Trophoblast cell (in vitro differentiated cells and primary cell): ENCODE measurements around the gene GGA3.

Experiments used
- DNase-seq, 2 donors: peaks; one replicate each; pipeline ENCODE4 v3.0.0-alpha.2; 2016
- H2AFZ ChIP-seq: 2 replicates; pipeline ENCODE4 v1.6.1; 2013; ENCODE audit warnings: low read length, moderate library complexity, mild to moderate bottlenecking; ENCODE audit not compliant: insufficient read depth, poor library complexity
- H2AK5ac ChIP-seq: 2 replicates; pipeline ENCODE4 v1.6.1; 2013; ENCODE audit warnings: mild to moderate bottlenecking, low read length
- H2BK120ac ChIP-seq: 2 replicates; pipeline ENCODE4 v1.6.1; 2013; ENCODE audit warnings: low read length, mild to moderate bottlenecking, moderate library complexity; ENCODE audit not compliant: insufficient read depth, poor library complexity
- H2BK12ac ChIP-seq: 2 replicates; pipeline ENCODE4 v1.6.1; 2013; ENCODE audit warnings: mild to moderate bottlenecking, low read length, moderate library complexity
- H2BK5ac ChIP-seq: 2 replicates; pipeline ENCODE4 v1.6.1; 2013; ENCODE audit warnings: low read length, low read depth, moderate library complexity, mild to moderate bottlenecking; ENCODE audit not compliant: poor library complexity
- H3K14ac ChIP-seq: 2 replicates; pipeline ENCODE4 v1.6.1; 2013; ENCODE audit warnings: mild to moderate bottlenecking, low read length
- H3K18ac ChIP-seq: 2 replicates; pipeline ENCODE4 v1.6.1; 2013; ENCODE audit warnings: mild to moderate bottlenecking, low read length
- H3K23ac ChIP-seq: 2 replicates; pipeline ENCODE4 v1.6.1; 2013; ENCODE audit warnings: low read length
- H3K27ac ChIP-seq: 2 replicates; pipeline ENCODE4 v1.5.1; 2013; ENCODE audit warnings: low read depth, mild to moderate bottlenecking, inconsistent platforms, low read length, moderate library complexity
- H3K27me3 ChIP-seq: 2 replicates; pipeline ENCODE4 v1.6.1; 2013; ENCODE audit warnings: inconsistent platforms, mild to moderate bottlenecking, low read length, moderate library complexity; ENCODE audit not compliant: insufficient read depth
- H3K36me3 ChIP-seq, 2 experiments: 1 replicate in 1 of 2; 2 replicates in 1 of 2; pipeline ENCODE4 v1.6.1; 2013; ENCODE audit warnings: low read length in 2 of 2, mild to moderate bottlenecking in 2 of 2, moderate library complexity in 1 of 2; ENCODE audit not compliant: insufficient read depth in 2 of 2, control insufficient read depth in 1 of 2
- H3K4ac ChIP-seq: 2 replicates; pipeline ENCODE4 v1.6.1; 2013; ENCODE audit warnings: low read depth, mild to moderate bottlenecking, low read length, moderate library complexity
- H3K4me1 ChIP-seq, 2 experiments: 1 replicate in 1 of 2; 2 replicates in 1 of 2; pipeline ENCODE4 v1.6.1; 2013; ENCODE audit warnings: low read length in 2 of 2, mild to moderate bottlenecking in 2 of 2, moderate library complexity in 1 of 2; ENCODE audit not compliant: insufficient read depth in 2 of 2, control insufficient read depth in 1 of 2
- H3K4me2 ChIP-seq: 2 replicates; pipeline ENCODE4 v1.6.1; 2013; ENCODE audit warnings: inconsistent platforms, mild to moderate bottlenecking, low read length, moderate library complexity
- H3K4me3 ChIP-seq: 2 replicates; pipeline ENCODE4 v1.5.1; 2013; ENCODE audit warnings: mild to moderate bottlenecking, low read depth, low read length, inconsistent platforms
- H3K79me1 ChIP-seq: one replicate; pipeline ENCODE4 v1.6.1; 2013; ENCODE audit warnings: low read length
- H3K79me2 ChIP-seq: 2 replicates; pipeline ENCODE4 v1.6.1; 2013; ENCODE audit warnings: low read length, mild to moderate bottlenecking; ENCODE audit not compliant: control insufficient read depth, insufficient read depth, poor library complexity
- H3K9ac ChIP-seq: 2 replicates; pipeline ENCODE4 v1.6.1; 2013; ENCODE audit warnings: mild to moderate bottlenecking, low read length
- H3K9me3 ChIP-seq: 2 replicates; pipeline ENCODE4 v1.6.1; 2013; ENCODE audit warnings: low read depth, mild to moderate bottlenecking, control low read depth, inconsistent platforms, low read length; ENCODE audit not compliant: insufficient read depth
- H4K12ac ChIP-seq: 2 replicates; pipeline ENCODE4 v1.6.1; 2013; ENCODE audit warnings: low read depth, mild to moderate bottlenecking, low read length, moderate library complexity
- H4K8ac ChIP-seq: 2 replicates; pipeline ENCODE4 v1.6.1; 2013; ENCODE audit warnings: low read depth, mild to moderate bottlenecking, low read length, moderate library complexity
- H4K91ac ChIP-seq: one replicate; pipeline ENCODE4 v1.6.1; 2013; ENCODE audit warnings: low read depth, mild to moderate bottlenecking, low read length, moderate library complexity
- WGBS: extraction: QIAGEN DNeasy Blood & Tissue Kit; methylation state at CpG from one replicate; pipeline ENCODE4 v1.1.7; 2013; ENCODE audit warnings: missing lambda C conversion rate; ENCODE audit not compliant: insufficient read length, insufficient coverage; ENCODE audit errors: extremely low coverage; 5-methylcytosine and 5-hydroxymethylcytosine counted together

Gene GGA3

DNA sequence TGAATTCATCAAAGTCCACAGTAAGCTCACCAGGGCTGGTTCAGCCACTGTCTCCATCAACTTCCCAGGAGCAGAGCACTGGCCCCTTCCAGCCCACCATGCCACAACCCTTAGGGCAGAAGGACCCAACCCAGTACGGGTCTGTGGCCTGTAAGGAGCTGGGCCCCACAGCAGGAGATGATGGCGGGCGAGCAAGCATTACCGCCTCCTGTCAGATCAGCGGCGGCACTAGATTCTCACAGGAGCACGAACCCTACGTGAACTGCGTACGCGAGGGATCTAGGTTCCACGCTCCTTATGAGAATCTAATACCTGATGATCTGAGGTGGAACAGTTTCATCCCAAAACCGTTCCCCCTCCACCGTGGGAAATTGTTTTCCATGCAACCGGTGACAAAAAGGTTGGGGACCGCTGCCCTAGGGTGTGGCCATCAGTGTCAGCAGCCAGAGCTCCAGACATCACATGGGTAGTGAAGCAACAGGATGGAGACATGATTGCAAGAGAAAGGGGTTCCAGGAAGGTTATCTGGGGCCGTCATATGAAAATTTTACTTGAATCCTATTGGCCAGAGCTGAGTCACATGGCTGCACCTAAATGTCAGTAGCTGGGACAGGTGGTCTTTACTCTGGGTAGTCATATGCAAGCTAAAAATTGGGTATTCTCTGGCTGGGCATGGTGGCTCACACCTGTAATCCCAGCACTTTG, 40.2 kb upstream of the GGA3 start:
- Histone ChIP-seq H3K27me3 (no peaks in the 10 kb centered on the region), H3K23ac (no peak overlapping the region), H3K14ac (no peak overlapping the region), H2AFZ (no peak overlapping the region), H3K4me1 (no peaks in the 10 kb centered on the region), H2BK5ac (no peak overlapping the region), H3K4me3 (no peak overlapping the region), H3K4me2 (no peak overlapping the region), H3K18ac (no peak overlapping the region), H3K36me3 (no peaks in the 10 kb centered on the region), H4K91ac (no peak overlapping the region), H3K9ac (no peak overlapping the region), H3K27ac (no peak overlapping the region), H4K12ac (no peak overlapping the region), H3K9me3 (no peaks in the 10 kb centered on the region), H3K79me1 (no peaks in the 10 kb centered on the region), H3K4ac (no peak overlapping the region), H4K8ac (no peak overlapping the region), H3K79me2 (no peaks in the 10 kb centered on the region), H2BK12ac (no peak overlapping the region), H2AK5ac (no peak overlapping the region), H2BK120ac (no peak overlapping the region)
- WGBS: no CpG with 5 or more reads among the region's 17 CpGs
- no peak for DNase-seq

GRCh38 chr17:75301049-75301448, 39.6 kb upstream of the GGA3 start:
- H3K9me3 ChIP-seq: no peaks in the 10 kb centered on the region
- H4K8ac ChIP-seq: no peak overlapping the region
- H3K79me2 ChIP-seq: no peaks in the 10 kb centered on the region
- no peak overlapping the region for H3K4me2 ChIP-seq
- H2AFZ ChIP-seq: no peak overlapping the region
- no peak overlapping the region for H3K9ac ChIP-seq
- WGBS: no CpG with 5 or more reads among the region's 9 CpGs
- DNase-seq: no peak
- no peaks in the 10 kb centered on the region for H3K79me1 ChIP-seq
- H3K4me1 ChIP-seq: no peaks in the 10 kb centered on the region
- H4K91ac ChIP-seq: no peak overlapping the region
- no peak overlapping the region for H2BK120ac ChIP-seq
- no peak overlapping the region for H2AK5ac ChIP-seq
- H3K23ac ChIP-seq: no peak overlapping the region
- H2BK5ac ChIP-seq: no peak overlapping the region
- no peak overlapping the region for H3K18ac ChIP-seq
- no peak overlapping the region for H2BK12ac ChIP-seq
- no peak overlapping the region for H3K4ac ChIP-seq
- no peak overlapping the region for H3K14ac ChIP-seq
- no peak overlapping the region for H4K12ac ChIP-seq
- no peaks in the 10 kb centered on the region for H3K27me3 ChIP-seq
- no peak overlapping the region for H3K27ac ChIP-seq
- no peak overlapping the region for H3K4me3 ChIP-seq
- no peaks in the 10 kb centered on the region for H3K36me3 ChIP-seq

DNA sequence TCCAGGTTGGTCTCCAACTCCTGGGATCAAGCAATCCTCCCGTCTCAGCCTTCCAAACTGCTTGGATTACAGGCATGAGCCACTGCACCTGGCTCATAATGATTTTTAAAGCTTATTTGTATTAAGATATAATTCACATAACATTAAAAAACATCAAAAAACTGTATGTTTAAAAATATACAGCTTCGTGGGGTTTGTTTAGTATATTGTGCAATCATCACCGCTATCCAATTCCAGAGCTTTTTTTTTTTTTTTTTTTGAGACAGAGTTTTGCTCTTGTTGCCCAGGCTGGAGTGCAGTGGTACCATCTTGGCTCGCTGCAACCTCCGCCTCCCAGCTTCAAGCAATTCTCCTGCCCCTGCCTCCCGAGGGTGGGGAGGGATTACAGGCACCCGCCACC, 38.9 kb upstream of the GGA3 start:
- Histone ChIP-seq H2BK5ac (no peak overlapping the region), H2AK5ac (no peak overlapping the region), H3K14ac (no peak overlapping the region), H4K8ac (no peak overlapping the region), H3K79me2 (no peaks in the 10 kb centered on the region), H3K79me1 (no peaks in the 10 kb centered on the region), H3K36me3 (no peaks in the 10 kb centered on the region), H3K18ac (no peak overlapping the region), H4K12ac (no peak overlapping the region), H3K4me2 (no peak overlapping the region), H3K27me3 (no peaks in the 10 kb centered on the region), H3K23ac (no peak overlapping the region), H3K4ac (no peak overlapping the region), H4K91ac (no peak overlapping the region), H3K9ac (no peak overlapping the region), H3K4me1 (no peaks in the 10 kb centered on the region), H3K9me3 (no peaks in the 10 kb centered on the region), H2BK12ac (no peak overlapping the region), H3K27ac (no peak overlapping the region), H3K4me3 (no peak overlapping the region), H2AFZ (no peak overlapping the region), H2BK120ac (no peak overlapping the region)
- no peak for DNase-seq
- WGBS: no CpG with 5 or more reads among the region's 7 CpGs

- no CpG with 5 or more reads among the region's 8 CpGs for WGBS
- Histone ChIP-seq H2AK5ac (no peak overlapping the region), H3K4me2 (no peak overlapping the region), H2BK5ac (no peak overlapping the region), H3K4me3 (no peak overlapping the region), H3K23ac (no peak overlapping the region), H3K27me3 (no peaks in the 10 kb centered on the region), H3K79me2 (no peaks in the 10 kb centered on the region), H2BK12ac (no peak overlapping the region), H4K91ac (no peak overlapping the region), H3K27ac (no peak overlapping the region), H3K14ac (no peak overlapping the region), H3K79me1 (no peaks in the 10 kb centered on the region), H2BK120ac (no peak overlapping the region), H3K9ac (no peak overlapping the region), H3K4ac (no peak overlapping the region), H4K8ac (no peak overlapping the region), H3K18ac (no peak overlapping the region), H3K9me3 (no peaks in the 10 kb centered on the region), H3K4me1 (no peaks in the 10 kb centered on the region), H4K12ac (no peak overlapping the region), H3K36me3 (no peaks in the 10 kb centered on the region), H2AFZ (no peak overlapping the region)
- DNase-seq: peak in 1 of 2 donors; percentile 23
Observed at GRCh38 chr17:75295201-75296158, 34.1 kb upstream of the GGA3 start.
